Stimulated activated CD8-positive, alpha-beta memory T cell treated with anti-CD3 and anti-CD28 coated beads, Interleukin-12 subunit alpha, Interleukin-12 subunit beta, amount 100 ng/mL, for 1 hour (primary cell): ENCODE data around the gene BPIFB6.

Experiments
- DNase-seq: peaks from one replicate; pipeline ENCODE4 v3.0.0-alpha.2; 2020; ENCODE audit warnings: low read depth

Gene BPIFB6

GRCh38 chr20:33091693-33092092 lies 60.2 kb downstream of the BPIFB6 start:
- DNase-seq, result no peak

GRCh38 chr20:33092361-33092760 lies 60.9 kb downstream of the BPIFB6 start:
- DNase-seq, result no peak

DNA sequence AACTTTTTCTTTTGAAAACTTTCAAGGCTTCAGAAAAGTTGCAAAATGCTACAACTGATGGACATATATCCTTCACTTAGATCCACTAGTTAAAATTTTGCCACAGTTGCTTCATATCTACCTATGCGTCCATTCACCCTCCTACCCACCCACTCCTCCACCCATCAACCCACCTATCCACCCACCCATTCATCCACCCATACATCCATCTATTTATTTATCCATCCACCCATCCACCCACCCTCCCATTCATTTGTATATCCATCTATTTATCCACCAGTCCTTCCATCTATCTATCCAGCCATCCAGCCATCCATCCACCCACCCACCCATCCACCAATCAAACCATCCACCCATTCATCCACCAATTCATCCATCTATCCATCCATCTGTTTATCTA lies 61.6 kb downstream of the BPIFB6 start:
- no peak for DNase-seq

DNA sequence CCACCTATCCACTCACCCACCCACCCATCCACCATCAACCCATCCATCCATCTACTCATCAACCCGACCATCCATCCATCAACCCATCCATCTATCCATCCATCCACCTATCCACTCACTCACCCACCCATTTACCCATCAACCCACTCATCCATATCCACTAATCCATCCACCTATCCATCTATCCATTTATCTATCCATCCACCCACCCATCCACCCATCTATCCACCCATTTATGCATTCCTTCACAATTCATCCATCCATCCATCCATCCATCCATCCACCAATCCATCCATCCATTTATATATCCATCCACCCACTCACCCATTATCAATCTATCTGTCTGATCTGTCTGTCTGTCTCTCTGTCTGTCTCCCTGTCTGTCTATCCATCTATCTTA lies 62.1 kb downstream of the BPIFB6 start:
- no peak for DNase-seq
